GM21447 (cell line): ENCODE measurements around the gene DLG1.

Experiments
- ATAC-seq: cut with Tn5 transposase; IDR thresholded peaks from one replicate; pipeline ENCODE4 v1.9.1; 2021; ENCODE audit not compliant: unreplicated experiment

Gene DLG1

DNA sequence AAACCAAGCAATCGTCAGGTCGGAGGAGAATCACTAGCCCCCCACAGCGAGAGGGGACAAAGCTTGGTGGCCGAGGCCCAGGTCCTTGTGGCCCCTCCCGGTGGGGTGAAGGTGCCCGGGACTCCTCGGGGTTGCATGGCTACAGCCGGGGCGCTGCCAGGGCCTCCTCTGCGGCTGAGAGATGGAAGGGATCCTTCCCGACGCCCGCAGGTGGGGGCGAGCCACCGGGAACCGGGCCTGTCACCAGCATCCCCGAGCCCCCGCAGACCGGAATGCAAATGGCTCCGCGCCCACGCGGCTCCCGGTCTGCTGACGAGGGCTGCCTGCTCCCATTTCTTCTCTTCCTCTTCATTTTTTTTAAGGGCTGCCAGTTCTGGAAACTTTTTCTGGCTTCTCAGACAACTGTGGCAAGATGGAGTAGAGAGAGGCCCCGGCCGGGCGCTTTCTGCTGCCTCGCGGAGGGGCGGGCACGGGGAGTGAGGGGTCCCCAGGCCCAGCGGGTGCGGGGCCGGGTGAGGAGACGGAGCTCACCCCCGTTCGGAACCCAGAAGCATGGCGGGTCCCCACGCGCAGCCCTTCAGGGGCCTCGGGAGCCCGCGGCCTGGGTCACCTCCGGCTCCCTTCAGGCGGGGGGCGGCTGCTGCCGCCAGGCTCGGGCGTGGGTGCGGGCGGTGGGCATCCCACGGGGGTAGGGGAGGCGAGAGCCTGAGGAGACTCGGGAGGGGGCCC, 296.3 kb downstream of the DLG1 start:
- ATAC-seq: no peak

DNA sequence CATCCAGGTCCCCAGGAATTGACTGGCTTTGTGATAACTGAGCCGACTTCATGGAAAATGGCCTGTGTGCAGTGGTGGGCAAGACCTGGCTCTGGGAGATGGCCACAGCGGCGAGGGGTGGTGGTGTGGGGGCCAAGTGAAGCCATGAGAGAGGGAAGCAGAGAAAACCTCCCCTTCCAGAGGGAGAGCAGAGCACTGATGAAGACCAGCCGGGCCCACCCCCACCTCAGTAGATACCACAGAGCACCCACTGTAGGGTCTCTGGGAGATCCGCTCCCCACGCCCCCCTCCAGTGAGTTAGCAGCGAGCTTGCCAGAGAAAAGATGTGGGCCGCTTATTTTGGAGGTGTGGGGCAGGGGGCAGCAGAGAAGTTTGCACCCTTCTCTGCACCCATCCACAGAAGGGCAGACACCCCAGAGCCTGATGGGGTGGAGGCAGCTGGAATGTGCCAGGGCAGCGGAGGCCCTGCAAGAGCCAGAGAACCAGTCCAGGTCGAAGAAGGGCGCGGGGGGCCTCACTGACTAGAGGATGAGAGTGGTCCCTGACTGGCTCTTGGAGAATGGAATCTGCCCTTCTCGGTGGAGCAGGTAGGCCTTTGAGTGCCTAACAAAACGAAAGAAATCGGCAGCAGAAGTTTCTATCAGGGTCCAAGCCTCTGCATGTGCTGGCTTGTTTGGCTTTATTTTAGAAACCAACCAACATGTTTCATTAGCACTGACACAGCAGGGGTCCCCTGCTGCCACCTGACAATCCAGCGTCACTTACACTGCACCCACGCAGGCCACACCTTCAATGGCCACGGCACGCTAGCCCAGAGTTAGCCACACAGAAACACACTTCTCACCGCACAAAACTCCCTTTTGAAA, 297.1 kb downstream of the DLG1 start:
- ATAC-seq: no peak

DNA sequence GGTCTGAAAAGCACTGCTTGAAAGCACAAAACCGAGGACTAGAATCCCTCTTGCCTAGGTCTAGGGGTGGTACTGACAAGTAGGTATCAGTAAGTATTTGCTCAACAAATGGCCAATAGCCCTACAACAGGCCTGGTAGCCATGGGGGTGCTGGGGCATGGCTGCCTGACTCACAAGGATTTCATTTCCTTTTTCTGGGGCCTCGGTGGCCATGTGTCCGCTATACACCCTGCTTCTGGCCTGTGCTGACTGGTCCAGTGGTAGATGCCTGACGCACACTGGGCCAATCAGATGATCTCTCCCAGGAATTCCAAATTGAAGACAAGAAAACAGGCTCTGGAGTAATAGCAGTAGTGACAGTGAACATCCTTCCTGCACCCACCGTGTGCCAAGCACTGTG, 298.2 kb downstream of the DLG1 start:
- no peak for ATAC-seq

DNA sequence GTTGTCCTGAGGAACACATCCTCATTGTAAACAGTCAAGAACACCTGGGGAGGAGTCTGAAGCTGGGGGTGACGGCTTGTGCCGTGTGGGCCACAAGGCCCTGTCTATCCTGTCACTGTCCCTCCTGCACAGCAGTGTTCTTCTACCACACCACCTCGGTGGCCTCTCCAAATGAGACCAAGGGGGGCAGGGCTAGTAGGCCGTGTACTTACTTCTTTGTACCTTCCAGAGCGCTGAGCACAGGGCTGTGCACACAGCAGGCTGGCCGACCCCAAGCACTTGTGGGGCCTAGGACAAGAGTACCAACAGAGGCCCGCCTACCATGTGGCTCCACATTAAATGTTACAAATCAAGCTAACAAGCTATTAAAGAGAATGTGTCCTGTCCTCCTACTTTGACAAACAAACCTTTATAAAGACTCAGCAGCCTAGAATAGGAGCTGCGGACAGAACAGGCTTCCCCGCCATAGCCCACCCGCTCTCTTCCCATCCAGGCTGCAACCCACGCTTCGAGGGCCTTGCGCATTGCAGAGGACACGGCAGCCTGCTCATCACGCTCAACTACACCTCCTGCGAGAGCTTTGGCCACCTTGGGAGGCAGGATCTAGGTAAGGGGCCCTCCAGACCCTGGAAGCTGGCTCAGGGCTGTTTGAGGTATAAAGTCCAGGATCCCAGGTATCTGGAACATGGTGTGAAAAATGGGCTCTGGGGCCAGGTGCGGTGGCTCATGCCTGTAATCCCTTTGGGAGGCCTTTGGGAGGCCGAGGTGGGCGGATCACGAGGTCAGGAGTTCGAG, 299.2 kb downstream of the DLG1 start:
- ATAC-seq: no peak

DNA sequence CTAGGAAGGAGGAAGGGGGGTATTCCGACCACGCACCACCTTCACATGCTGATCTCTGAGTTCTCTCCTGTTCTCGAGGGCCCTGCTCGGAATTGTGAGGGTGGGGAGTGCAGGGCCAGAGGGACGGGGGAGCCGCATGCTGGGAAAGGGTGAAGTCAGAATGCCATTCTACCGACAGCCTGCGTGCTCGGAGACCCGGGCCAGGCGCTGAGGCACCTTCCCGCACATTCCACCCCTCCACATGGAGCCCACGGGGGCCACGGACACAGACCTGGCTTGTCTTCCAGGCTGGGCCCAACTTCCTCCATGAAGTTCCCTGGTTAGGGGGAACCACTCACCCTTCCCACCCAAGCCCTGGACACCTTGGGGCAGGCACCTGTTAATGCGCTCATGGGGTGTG, 301.1 kb downstream of the DLG1 start:
- no peak for ATAC-seq

DNA sequence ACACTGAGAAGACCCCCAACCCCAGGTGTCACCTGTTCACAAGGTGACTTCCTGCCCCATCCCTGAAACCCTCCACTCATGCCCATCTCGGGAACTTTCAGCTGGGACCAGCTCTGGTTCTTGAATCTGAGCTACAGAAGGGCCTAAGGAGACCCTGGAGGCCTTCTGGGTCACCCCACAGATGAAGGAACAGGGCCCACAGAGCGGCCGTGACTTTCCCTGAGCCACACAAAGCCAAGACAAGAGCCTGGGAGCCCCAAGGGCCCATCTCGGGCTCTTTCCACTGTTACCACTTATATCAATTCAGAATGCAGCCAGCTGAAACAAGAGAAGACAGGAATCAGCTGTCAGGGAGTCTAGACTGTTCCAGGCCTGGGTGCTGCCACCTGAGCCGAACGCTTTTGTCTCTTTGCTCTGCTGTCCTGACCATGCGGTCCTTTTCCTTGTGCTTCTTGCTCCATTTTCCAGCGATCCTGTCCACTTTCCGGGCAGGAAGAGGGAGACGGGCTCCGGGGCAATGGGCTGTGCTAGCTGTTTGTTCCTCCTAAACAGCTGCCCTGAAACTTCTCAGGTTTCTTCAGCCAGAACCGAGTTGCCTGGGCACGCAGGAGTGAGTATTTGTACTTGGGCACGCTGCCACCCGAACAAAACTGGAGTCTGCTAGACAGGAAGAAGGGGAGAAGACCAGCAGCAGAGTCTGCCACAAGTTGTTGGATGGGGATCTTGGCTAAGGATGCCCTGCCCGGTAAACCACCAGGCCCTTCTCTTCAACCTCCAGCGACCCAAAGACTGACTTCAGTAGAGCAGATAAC, 301.8 kb downstream of the DLG1 start:
- ATAC-seq: no peak

DNA sequence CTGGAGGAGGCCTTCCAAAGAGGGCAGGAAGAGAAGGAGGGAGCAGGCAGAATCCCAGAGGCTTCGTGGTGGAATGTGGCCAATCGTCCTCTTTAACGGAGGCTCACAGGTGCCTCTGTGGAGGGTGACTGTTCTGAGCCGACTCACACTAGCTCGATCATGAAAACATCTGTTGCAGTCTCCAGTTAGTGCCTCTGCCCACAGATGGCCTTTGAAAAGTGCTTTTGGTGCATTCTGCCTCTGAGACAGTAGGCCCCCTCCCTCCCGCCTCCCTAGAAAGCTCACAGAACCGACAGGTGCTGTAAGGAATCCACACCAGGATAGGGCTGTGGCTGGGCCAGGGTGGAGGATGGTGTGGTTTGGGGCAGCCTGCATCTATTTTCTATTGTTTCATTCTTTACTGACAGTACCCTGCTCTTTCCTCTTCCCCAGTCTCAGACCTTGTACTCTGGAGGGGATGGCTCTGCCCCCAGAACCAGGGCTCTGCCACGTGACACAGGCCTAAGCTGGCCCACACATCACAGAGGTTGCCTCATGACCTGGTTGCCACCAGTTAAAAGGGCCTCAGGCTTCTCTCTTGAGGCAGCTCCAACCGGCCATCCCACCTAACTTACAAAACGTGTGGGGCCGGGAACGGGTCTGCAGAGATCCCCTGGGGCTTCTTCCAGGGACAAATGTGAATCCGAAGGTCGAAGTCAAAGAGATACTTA, 302.6 kb downstream of the DLG1 start:
- no peak for ATAC-seq

DNA sequence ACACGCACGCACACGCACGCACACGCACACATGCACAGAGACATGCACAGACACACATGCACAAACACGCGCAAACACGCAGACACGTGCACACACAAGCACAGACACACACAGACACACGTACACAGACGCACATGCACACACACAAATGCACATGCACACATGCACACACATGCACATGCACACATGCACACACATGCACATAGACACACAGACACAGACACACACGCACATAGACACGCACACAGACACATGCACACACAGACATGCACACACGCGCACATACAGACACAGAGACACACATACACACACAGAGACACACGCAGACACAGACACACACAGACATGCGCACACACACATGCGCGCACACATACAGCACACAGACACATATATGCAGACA, 303.4 kb downstream of the DLG1 start:
- ATAC-seq: no peak

DNA sequence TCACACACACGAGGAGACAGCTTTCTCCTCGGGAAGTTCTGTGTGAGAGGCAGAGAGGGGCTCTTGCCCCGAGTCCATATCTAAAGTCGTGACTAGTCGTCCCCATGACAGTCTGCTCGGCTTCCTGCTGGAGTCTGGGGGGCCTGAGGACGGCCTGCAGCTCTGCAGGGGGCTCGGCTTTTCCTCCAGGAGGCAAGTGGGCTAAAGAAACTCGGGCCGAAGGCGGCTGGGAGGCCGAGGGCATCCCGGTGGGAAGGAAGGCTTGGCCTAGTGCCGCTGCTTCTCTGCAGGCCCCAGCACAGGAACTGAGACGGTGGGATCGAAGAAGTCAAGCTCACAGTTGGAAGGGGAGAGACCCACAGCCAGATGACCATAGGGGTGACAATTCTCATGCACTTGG, 304.4 kb downstream of the DLG1 start:
- ATAC-seq: no peak
